GM19395 (cell line): ENCODE results near the gene PTGDR2.

Experiments used
- ATAC-seq: cut with Tn5 transposase; IDR thresholded peaks from one replicate; pipeline ENCODE4 v1.9.1; 2021; ENCODE audit warnings: mild to moderate bottlenecking, moderate library complexity; ENCODE audit not compliant: unreplicated experiment

Gene PTGDR2

DNA sequence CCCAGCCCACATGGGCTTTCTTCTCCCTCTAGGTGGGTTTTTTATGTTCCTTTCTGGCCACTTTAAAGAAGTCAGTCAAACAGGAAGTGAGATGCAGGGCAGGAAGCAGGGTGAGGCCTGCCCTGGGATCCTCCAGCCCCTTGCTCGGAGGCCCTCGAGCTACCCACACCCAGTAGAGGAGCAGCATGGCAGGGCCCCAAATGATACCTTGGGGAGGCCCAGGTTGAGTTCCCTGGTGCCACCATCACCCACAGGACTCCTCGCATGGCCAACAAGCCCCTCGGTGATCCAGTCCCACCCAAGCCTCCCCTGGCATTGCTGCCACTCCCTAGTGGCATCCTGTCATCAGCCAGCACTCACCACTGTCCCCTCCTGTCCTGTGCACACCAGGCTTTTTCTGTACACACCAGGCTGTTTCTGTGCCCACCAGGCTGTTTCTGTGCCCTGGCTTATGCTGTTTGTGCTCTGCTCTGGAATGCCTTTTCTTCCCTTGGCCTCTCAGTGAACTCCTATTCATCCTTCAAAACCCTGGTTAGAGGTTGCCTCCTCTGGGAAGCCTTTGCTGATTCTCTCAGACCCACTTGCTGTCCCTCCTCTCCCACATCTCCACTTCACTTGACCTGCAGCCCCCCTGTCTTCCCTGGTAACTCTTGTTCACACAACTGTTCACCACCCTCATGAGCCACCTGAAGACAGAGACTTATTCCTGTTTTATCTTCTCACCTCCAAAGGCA, 3.1 kb upstream of the PTGDR2 start:
- no peak for ATAC-seq

DNA sequence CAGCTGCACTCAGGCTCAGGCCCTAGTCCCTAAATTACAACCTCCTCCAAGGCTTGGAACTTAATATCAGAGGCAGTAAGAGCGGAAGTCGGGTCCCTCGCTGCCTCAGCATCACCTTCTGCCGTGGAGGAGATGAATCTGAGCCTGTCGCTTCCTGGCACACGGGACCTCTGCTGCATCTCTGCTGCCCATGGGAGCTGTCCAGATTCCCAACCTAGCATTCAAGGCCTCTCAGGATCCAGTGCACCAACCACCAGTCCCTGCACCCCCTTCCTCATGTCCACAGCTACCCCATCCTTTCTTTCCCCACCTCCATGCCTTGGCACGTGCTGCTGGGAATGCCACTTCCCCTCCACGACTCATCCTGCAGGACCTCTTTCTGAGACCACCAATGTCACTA, 2.5 kb upstream of the PTGDR2 start:
- no peak for ATAC-seq

DNA sequence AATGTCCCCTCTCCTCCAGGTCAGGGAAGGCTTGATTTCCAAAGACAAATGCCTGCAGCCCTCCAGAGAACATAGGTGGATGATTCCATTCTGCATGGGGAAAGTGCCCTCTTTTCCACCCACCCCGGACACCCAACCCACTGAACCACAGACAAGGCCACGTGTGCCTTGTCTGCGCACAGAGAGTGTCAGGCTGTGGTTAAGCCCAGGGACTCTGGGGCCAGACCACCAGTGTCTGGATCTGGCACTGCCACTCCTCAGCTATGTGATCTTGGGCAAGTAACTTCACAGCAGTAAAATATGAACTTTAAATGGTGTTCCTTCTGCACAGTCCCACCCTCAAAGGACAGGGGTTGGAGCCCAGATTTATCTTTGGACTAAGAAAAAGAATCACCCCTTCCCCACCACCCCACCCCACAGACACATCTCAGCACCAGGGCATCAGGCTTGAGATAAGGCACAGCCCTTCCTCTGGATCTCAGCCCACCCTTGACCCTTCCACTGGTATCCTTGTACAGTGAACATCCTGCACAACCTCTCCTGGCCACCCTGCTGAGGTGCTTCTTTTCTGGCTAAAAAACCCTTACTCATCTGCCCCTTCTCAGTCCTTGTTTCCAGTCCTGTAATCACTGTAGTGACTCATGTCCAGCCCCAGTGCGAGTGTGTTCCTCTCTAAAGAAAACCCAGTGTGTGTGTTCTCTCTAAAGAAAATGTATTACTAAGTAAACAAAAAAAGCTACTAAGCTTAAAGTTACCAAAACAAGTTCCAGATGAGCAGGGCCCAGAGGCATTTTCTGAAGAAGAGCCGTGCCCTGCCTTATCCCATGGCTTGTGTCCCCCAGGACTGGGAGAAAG, 1.9 kb upstream of the PTGDR2 start:
- no peak for ATAC-seq

GRCh38 chr11:60854847-60855725, 664 bp downstream of the PTGDR2 start:
- ATAC-seq = no peak

DNA sequence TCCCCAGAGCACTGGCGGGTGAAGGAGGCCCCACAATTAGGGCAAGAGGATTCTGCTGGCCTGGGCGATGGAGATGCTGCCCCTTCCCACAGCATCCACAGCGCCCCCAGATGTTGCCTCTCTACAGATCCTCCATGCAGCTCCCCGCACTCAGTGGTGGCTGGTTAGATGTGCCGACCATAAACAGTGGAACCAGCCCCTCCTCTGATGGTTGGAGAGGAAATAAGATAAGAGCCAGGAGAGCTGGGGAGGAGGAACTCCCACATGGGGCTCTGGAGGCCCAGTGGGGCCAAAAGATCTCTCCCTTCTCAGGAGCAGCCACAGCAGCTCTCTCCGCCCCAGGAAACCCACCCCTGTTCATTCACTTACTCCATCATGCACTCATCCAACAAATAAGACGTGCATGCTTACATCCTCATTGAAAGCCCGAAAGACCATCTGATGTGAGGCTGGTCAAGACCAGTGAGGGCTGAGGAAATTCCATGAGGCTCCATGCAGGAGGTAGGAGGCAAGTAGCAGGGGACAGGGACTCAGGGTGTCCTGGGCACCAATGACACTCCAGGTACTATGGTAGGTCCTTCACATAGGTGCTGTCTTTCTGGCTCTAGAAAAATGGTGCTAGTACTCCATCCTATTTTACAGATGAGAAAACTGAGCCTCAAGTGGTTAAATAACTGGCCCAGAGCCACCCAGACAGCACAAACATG, 1.5 kb downstream of the PTGDR2 start:
- ATAC-seq = no peak

- ATAC-seq = no peak
Measured at GRCh38 chr11:60852982-60853950, 2.5 kb downstream of the PTGDR2 start.

GRCh38 chr11:60852117-60852981, 3.4 kb downstream of the PTGDR2 start:
- no peak for ATAC-seq

GRCh38 chr11:60851327-60852104, 4.2 kb downstream of the PTGDR2 start:
- ATAC-seq = no peak

DNA sequence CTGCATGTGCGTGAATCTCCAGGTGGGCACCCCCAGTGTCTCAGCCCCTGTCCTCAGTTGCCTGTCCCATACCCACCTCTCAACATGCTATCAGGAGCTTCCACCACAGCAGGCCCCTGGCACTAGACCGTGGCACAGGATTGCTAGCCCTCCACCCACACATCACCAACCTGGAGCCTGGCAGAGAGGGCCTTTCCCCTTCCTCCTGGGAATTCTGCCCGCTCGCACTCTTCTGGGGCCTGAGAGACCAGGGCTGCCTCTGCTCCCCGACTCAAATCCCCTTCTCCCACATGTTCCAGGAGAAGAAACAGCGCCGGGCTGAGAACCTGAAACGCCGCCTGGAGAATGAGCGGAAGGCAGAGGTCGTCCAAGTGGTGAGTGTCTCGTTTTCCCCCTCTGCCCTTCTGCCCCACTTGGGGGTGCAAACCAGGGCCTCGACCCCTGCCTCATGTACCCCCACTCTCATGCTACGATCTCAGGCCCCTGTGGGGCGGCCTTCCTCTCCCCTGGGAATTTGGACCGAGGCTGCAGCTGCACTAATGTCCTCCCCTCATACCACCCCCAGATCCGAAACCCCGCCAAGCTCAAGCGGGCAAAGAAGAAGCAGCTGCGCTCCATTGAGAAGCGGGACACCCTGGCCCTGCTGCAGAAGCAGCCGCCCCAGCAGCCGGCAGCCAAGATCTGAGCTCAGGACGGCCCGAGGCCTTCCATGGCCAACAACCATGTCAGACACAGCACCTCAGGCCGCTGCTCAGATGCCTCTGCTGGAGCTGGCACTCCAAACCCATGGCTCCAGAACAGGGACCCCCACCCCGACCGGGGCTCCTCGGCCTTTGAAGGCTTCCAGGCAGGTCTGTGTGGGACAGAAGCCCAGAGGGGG, 5.9 kb downstream of the PTGDR2 start:
- ATAC-seq = no peak

- no peak for ATAC-seq
Measured at GRCh38 chr11:60848714-60849151, 7.0 kb downstream of the PTGDR2 start.

GRCh38 chr11:60847896-60848295, 7.9 kb downstream of the PTGDR2 start:
- no peak for ATAC-seq

- no peak for ATAC-seq
Measured at GRCh38 chr11:60847281-60847680, 8.5 kb downstream of the PTGDR2 start.

- ATAC-seq = no peak
Measured at GRCh38 chr11:60845338-60845737, 10.4 kb downstream of the PTGDR2 start.

GRCh38 chr11:60844870-60845221, 10.9 kb downstream of the PTGDR2 start:
- no peak for ATAC-seq

DNA sequence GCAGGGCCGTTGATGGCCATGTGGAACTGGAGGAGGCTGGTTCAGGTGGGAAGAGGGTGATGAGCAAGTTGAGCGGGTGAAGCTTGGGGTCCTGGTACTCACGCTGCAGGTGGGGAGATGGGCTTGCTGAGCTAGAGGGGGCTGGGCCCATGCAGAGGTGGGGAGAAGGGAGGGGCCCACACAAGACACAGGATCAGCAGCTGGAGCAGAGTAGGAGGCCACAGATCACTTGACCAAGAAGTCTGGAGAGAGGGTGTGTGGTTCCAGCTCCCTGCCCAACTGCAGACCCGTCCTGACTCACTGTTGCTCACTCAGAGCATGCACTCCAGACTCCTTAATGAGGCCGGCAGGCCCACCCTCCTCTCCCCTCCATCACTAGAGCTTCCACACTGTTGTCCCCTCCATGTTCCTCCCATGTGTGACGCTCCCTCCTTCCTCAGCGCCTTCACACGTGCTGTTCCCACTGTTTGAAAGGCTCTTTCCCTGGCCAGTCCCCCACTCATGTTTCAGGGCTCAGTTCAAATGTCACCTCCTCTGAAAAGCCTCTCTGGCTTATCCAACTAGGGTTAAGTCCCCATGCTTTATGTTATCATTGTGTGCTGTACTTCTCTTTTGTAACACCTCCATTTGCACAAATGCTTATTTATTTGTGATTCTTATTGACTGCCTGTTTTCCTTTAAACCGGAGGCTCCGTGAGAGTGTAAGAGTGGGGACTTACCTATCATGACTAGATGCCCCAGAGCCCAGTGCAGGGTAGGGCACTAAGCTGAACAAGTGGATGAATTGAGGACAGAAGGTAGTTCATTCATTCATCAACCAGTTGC, 11.5 kb downstream of the PTGDR2 start:
- ATAC-seq = no peak
